GM18498 (cell line): ENCODE results near the gene MFSD12.
"Not testable (repeated sequence)": the region's sequence is repeated elsewhere in the genome, so short reads cannot be mapped to it uniquely, and the experiment has no call there.

Experiments used
- ATAC-seq: cut with Tn5 transposase; IDR thresholded peaks from one replicate; pipeline ENCODE4 v1.9.1; 2021; ENCODE audit warnings: mild to moderate bottlenecking, moderate library complexity; ENCODE audit not compliant: unreplicated experiment

Gene MFSD12

GRCh38 chr19:3585301-3586126 lies 28.1 kb upstream of the MFSD12 start, which contains the start of gene GIPC3:
TSS of gene GIPC3 (plus strand) at chr19:3585478. CDS start at chr19:3585598, 120 bp downstream.
- ATAC-seq = no peak

- ATAC-seq = not testable (repeated sequence)
These were observed 26.8 kb upstream of the MFSD12 start for GRCh38 chr19:3584036-3584802.

GRCh38 chr19:3581792-3582191 lies 24.4 kb upstream of the MFSD12 start:
- ATAC-seq = not testable (repeated sequence)

- ATAC-seq = no peak
These were observed 23.0 kb upstream of the MFSD12 start for GRCh38 chr19:3580156-3580934.

- no peak for ATAC-seq
These were observed 21.0 kb upstream of the MFSD12 start for GRCh38 chr19:3578390-3578789.

GRCh38 chr19:3577723-3578344 lies 20.4 kb upstream of the MFSD12 start:
- no peak for ATAC-seq

GRCh38 chr19:3576696-3577443 lies 19.5 kb upstream of the MFSD12 start:
- ATAC-seq = no peak

GRCh38 chr19:3575949-3576673 lies 18.7 kb upstream of the MFSD12 start:
- no peak for ATAC-seq

GRCh38 chr19:3575260-3575741 lies 17.9 kb upstream of the MFSD12 start:
- ATAC-seq = no peak

- ATAC-seq = no peak
These were observed 16.7 kb upstream of the MFSD12 start for GRCh38 chr19:3573858-3574637.

GRCh38 chr19:3573162-3573857 lies 15.9 kb upstream of the MFSD12 start:
- ATAC-seq = peak; percentile 10

- ATAC-seq = no peak
These were observed 15.4 kb upstream of the MFSD12 start, which contains the start of gene HMG20B for GRCh38 chr19:3572855-3573161. TSS of gene HMG20B (plus strand) at chr19:3572944. CDS start at chr19:3573310, 366 bp downstream.

- peak; percentile 92 for ATAC-seq
These were observed 14.9 kb upstream of the MFSD12 start for GRCh38 chr19:3572132-3572854.

GRCh38 chr19:3570606-3571011 lies 13.2 kb upstream of the MFSD12 start:
- no peak for ATAC-seq

- ATAC-seq = not testable (repeated sequence)
These were observed 12.7 kb upstream of the MFSD12 start for GRCh38 chr19:3570042-3570441.

GRCh38 chr19:3565139-3565538 lies 7.8 kb upstream of the MFSD12 start:
- no peak for ATAC-seq
